ENCODE measurements around the gene HTR7.
"Not testable (repeated sequence)": the region's sequence is repeated elsewhere in the genome, so short reads cannot be mapped to it uniquely, and the experiment has no call there.

The HTR7 gene

GRCh38 chr10:90858461-90858968 is 676 bp upstream of the HTR7 start:
- DNase-seq (ENCODE audit: low read depth in 2 of 3, low spot score in 2 of 3): no peak

GRCh38 chr10:90856964-90857634 is 740 bp downstream of the HTR7 start:
- no peak for DNase-seq (ENCODE audit: low read depth in 2 of 3, low spot score in 2 of 3)

DNA sequence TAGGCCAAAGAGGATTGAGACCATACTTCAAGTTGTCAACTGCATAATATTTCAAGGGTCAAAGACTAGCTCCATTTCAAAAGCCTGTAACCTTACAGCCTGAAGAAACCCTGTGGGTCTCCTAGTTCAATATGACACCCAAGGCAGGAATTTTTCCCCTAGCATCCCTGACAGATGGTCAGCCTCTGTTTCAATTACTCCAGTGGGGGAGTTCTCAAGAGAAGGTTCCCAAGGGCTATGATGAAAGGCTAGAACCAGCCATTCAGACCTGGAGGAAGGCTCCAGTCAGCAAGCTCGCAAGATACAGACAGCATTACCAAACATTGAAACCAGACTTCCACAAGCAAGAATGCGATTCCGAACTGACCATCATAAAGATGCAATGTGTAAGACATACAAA is 1.6 kb downstream of the HTR7 start:
- no peak for DNase-seq (ENCODE audit: low read depth in 2 of 3, low spot score in 2 of 3)

- no peak for DNase-seq (ENCODE audit: low read depth in 2 of 3, low spot score in 2 of 3)
Measured at GRCh38 chr10:90855126-90855525, 2.7 kb downstream of the HTR7 start.

- DNase-seq (ENCODE audit: low read depth in 2 of 3, low spot score in 2 of 3): no peak
Measured at GRCh38 chr10:90849956-90850749, 7.7 kb downstream of the HTR7 start.

DNA sequence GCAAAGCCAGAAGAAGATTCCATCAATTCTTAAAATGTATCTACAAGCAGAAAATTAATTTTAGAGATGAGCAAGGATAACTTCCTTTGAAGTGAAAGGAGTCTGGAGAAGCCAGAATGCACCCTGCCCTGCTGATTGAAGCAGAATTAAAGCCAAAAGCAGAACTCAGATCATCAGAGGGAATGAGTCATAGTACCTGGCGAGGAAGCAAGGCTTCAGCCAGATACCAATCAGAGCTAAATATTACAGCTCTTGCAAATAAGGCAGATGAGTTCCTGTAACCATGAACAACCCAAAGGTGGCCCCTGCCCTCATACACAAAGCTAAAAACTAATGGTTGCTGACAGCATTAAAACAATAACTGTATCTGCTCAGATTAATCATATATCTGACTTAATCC is 10.4 kb downstream of the HTR7 start:
- no peak for DNase-seq (ENCODE audit: low read depth in 2 of 3, low spot score in 2 of 3)

DNA sequence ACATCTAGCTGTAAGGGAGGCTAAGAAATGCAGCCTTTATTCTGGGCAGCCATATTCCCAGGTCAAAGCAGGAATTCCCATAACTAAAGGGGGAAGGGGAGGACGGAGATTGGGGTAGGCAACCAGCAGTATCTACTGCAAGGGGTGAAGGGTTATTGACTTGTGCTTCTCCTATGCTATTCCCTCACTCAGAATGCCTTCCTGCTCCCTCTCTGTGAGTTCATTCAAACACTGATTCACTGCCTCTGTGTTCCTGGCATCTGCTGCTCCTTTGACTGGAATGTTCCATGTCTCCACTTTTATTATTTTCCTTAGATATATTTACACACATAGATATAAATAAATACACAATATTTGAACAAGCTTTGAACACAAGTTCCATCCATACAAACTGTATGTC is 11.1 kb downstream of the HTR7 start:
- no peak for DNase-seq (ENCODE audit: low read depth in 2 of 3, low spot score in 2 of 3)

GRCh38 chr10:90845726-90846125 is 12.1 kb downstream of the HTR7 start:
- no peak for DNase-seq (ENCODE audit: low read depth in 2 of 3, low spot score in 2 of 3)

GRCh38 chr10:90842725-90843124 is 15.1 kb downstream of the HTR7 start:
- DNase-seq (ENCODE audit: low read depth in 2 of 3, low spot score in 2 of 3): no peak

- no peak for DNase-seq (ENCODE audit: low read depth in 2 of 3, low spot score in 2 of 3)
Measured at GRCh38 chr10:90837486-90837885, 20.4 kb downstream of the HTR7 start.

DNA sequence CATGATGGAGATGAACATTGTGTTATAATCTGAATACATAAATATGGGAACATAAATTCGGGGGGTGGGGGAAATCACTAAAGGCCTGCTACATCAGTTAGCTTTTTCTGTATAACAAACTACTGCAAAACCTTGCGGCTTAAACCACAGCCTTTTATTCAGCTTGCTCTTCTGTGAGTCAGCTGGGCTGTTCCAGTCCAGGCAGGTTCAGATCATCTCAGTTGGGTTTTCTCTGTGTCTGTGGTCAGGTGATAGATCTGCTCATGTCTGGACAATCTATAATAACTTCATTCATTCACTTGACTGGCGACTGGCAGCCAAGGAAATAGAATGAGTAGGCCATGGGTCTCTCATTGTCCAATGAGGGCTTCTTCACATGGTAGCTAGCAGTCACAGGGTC is 23.5 kb downstream of the HTR7 start:
- no peak for DNase-seq (ENCODE audit: low read depth in 2 of 3, low spot score in 2 of 3)

DNA sequence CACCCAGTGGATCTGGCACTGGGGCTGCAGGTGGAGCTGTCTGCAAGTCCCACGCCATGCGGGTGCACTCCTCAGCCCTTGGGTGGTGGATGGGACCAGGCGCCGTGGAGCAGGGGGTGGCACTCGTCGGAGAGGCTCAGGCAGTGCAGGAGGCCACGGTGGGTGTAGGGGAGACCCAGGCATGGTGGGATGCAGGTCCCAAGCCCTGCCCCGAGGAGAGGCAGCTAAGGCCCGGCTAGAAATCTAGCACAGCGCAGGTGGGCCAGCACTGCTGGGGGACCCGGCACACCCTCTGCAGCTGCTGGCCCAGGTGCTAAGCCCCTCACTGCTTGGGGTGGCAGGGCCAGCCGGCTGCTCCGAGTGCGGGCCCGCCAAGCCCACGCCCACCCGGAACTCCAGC is 25.7 kb downstream of the HTR7 start:
- DNase-seq (ENCODE audit: low read depth in 2 of 3, low spot score in 2 of 3): no peak

- DNase-seq (ENCODE audit: low read depth in 2 of 3, low spot score in 2 of 3): no peak
Measured at GRCh38 chr10:90822508-90822907, 35.3 kb downstream of the HTR7 start.

DNA sequence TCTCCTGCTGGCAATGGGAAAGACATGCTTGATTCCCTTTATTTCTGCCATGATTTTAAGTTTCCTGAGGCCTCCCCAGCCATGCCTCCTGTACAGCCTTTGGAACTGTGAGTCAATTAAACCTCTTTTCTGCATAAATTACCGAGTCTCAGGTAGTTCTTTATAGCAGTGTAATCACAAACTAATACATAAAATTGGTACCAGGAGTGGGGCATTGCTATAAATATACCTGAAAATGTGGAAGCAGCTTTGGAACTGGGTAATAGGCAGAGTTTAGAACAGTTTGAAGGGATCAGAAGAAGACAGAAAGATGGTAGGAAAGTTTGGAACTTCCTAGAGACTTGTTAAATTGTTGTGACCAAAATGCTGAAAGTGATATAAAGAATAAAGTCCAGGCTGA is 36.0 kb downstream of the HTR7 start:
- not testable (repeated sequence) for DNase-seq (ENCODE audit: low read depth in 2 of 3, low spot score in 2 of 3)

DNA sequence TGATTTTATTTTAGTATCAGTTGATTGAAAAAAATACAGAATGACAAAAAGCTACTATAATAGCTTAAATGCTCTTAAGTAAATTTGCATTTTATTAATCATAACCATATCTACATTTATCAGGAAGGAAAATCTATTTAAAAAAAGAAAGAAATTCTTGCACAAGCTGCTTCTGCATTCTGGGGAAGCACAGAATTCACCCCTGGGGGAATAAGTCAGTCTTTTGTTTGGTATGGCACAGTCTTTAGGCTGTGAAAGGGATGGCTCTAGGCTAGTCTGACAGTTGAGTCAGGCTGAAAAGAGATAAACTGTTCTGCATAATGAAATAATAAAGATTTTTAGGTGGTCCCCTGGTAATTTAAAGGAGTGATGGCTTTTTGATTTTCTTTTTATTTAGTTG is 37.9 kb downstream of the HTR7 start:
- DNase-seq (ENCODE audit: low read depth in 2 of 3, low spot score in 2 of 3): no peak

GRCh38 chr10:90818736-90819135 is 39.1 kb downstream of the HTR7 start:
- no peak for DNase-seq (ENCODE audit: low read depth in 2 of 3, low spot score in 2 of 3)

DNA sequence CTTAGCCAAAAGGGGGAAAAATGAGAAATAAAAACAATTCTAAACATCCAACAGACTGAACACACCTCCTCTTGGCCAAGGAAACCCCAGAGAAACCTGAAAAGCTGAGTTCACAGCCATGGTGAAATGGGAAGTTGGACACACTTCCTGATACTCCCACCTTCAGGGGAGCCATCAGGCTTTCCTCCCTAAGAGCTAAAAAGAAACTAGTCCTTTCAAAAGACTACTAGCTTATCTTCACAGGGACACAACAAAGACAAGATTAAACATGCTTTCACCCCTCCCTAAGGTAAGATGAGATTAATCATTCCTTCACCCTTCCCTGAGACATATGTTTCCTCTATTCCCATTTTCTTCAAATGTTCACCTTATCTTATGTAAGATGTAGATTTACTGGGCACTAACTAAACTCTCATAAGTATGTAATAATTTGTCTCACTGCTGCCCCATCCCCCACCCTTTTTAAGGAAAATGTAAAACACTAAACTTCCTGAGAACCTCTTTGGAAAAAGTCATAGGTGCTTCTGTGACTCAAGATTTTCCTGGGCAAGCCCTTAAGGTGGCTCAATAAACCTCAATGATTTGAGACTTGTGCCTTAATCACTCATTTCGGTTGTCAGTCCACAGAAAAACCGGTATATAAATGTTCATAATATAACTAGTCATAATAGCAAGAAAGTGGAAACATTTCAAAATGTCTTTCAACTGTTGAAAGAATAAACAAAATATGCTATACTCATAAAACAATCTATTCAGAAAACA is 40.5 kb downstream of the HTR7 start:
- no peak for DNase-seq (ENCODE audit: low read depth in 2 of 3, low spot score in 2 of 3)

GRCh38 chr10:90816466-90816865 is 41.4 kb downstream of the HTR7 start:
- no peak for DNase-seq (ENCODE audit: low read depth in 2 of 3, low spot score in 2 of 3)

DNA sequence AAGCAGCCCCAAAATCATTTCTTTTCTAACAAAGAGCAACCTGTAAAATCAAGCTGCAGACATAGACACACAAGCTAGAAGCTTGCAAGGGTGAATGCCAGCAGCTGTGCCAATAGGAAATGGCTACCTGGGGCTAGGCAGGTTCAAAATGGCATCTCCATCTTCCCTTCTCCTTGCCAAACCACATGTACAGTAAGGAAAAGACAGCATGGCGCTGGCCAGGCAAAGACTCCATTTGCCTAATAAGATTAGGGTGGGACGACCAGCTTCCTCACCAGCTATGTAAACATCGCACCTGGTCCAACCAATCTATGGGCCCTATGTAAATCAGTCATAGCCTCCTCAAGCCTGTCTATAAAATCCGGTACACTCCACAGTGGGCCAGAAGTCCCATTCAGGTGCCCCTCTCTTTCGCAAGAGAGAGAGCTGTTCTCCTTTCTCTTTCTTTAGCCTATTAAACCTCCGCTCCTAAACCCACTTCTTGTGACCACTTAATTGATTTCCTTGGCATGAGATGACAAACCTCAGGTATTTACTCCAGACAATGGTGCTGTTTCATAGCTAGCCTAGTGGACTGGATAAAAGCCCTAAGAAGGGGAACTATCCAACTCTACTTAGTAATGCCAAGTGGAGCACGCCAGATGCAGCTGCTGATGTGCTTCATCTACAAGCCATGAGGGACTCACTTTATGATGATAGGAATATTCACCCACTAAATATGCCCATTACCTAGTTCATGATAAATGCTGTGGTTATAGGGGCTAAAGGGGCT is 44.1 kb downstream of the HTR7 start:
- no peak for DNase-seq (ENCODE audit: low read depth in 2 of 3, low spot score in 2 of 3)

DNA sequence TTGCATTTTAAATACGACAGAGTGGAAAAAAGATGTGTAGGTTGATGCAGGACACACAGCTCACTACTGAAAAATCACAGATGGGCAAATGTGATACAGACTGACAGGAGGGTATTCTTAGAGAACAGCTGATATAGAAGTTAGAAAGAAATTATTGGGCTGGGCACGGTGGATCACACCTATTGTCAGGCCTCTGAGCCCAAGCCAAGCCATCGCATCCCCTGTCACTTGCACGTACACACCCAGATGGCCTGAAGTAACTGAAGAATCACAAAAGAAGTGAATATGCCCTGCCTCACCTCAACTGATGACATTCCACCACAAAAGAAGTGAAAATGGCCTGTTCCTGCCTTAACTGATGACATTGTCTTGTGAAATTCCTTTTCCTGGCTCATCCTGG is 50.7 kb downstream of the HTR7 start:
- not testable (repeated sequence) for DNase-seq (ENCODE audit: low read depth in 2 of 3, low spot score in 2 of 3)

DNA sequence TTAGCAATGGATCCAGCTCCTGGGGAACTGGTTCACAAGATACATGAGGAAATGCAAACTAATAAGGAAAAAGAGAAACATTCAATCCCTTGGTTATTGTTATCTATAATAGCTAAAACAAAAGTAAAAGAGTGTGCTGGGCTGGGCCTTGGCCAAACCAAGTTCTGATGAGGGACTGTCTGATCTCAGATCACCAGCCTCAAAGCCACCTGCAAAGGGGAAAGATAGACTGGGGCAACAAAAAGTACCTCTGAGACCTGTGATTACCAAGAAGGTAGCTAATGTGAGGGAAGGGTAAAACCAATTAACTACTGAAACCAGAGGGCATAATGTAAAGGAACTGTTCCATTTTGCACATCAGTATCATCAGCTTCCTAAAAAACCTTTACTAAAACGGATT is 51.2 kb downstream of the HTR7 start:
- no peak for DNase-seq (ENCODE audit: low read depth in 2 of 3, low spot score in 2 of 3)
